Body of pancreas (tissue), 4 donors: ENCODE measurements around the gene C12orf75.

Experiments used
- CTCF ChIP-seq, 7 experiments: fragments of 450-650 bp in 4 of 7; fragments of 200-600 bp in 3 of 7; sonication (generic) in 3 of 7; IDR thresholded peaks; one replicate each; pipeline ENCODE4 v1.5.1; 2016 to 2019; ENCODE audit warnings: antibody characterized with exemption in 7 of 7
- POLR2A ChIP-seq, 3 donors: fragments of 450-650 bp; IDR thresholded peaks; one replicate each; pipeline ENCODE4 v1.6.1; 2016; ENCODE audit warnings: antibody characterized with exemption in 3 of 3, mild to moderate bottlenecking in 2 of 3

DNA sequence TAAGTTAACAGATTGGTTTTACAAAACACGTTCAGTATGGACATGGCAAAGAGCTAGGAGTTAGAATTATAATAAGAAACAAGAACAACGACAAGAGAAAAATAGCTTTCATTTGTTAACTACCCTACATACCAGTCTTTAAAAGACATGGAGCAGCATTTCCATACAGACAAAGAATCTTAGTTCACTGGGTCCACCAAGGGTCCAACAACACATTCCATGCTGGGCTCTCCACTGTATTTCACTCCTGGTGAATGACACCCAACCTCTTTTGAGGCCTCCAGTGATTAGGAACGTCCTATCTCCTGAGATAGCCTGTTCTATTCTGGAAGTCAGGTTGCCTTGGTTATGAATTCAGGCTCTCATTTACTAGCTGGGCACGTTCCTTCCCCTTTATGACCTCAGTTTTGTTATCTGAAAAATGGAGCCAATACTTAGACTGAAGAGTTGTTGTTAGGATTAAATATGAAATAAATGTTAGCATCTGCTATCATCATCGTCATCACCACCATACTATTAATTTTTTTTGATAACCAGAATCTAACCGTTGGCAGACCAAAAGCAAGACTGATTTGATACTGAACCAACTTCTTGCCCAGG, 37.7 kb downstream of the C12orf75 start:
- no peak for TF ChIP-seq CTCF (IDR thresholded peaks at IDR 0.05)
- no peak for TF ChIP-seq POLR2A (IDR thresholded peaks at IDR 0.05)
